GM21619 (cell line): ENCODE data around the gene AP1G2.
"Not testable (repeated sequence)": the region's sequence is repeated elsewhere in the genome, so short reads cannot be mapped to it uniquely, and the experiment has no call there.

Experiments used
- ATAC-seq: cut with Tn5 transposase; IDR thresholded peaks from one replicate; pipeline ENCODE4 v1.9.1; 2021; ENCODE audit not compliant: unreplicated experiment

AP1G2 gene

GRCh38 chr14:23600806-23601205 lies 33.2 kb upstream of the AP1G2 start:
- no peak for ATAC-seq

- ATAC-seq, result no peak
Measured at GRCh38 chr14:23600322-23600707, 32.7 kb upstream of the AP1G2 start.

GRCh38 chr14:23594191-23594590 lies 26.6 kb upstream of the AP1G2 start:
- ATAC-seq, result not testable (repeated sequence)

- no peak for ATAC-seq
Measured at GRCh38 chr14:23590198-23590597, 22.6 kb upstream of the AP1G2 start.

- ATAC-seq, result no peak
Measured at GRCh38 chr14:23589606-23590005, 22.0 kb upstream of the AP1G2 start.

GRCh38 chr14:23588884-23589598 lies 21.4 kb upstream of the AP1G2 start:
- ATAC-seq, result peak; percentile 98

GRCh38 chr14:23584527-23585203 lies 17.1 kb upstream of the AP1G2 start:
- not testable (repeated sequence) for ATAC-seq

- not testable (repeated sequence) for ATAC-seq
Measured at GRCh38 chr14:23583761-23584526, 16.4 kb upstream of the AP1G2 start.

- ATAC-seq, result no peak
Measured at GRCh38 chr14:23582906-23583760, 15.5 kb upstream of the AP1G2 start.

- ATAC-seq, result no peak
Measured at GRCh38 chr14:23580948-23581281, 13.3 kb upstream of the AP1G2 start.

GRCh38 chr14:23580152-23580926 lies 12.7 kb upstream of the AP1G2 start:
- ATAC-seq, result no peak

GRCh38 chr14:23579739-23580138 lies 12.1 kb upstream of the AP1G2 start:
- ATAC-seq, result no peak

- ATAC-seq, result no peak
Measured at GRCh38 chr14:23579311-23579630, 11.7 kb upstream of the AP1G2 start.

GRCh38 chr14:23578560-23579310 lies 11.1 kb upstream of the AP1G2 start, which contains the start of gene JPH4:
Gene JPH4 (minus strand): TSS chr14:23578790. CDS start chr14:23577453, 1,337 bp downstream.
- no peak for ATAC-seq

- ATAC-seq, result no peak
Measured at GRCh38 chr14:23577710-23578392, 10.3 kb upstream of the AP1G2 start.

GRCh38 chr14:23577004-23577681 lies 9.6 kb upstream of the AP1G2 start:
- ATAC-seq, result no peak

GRCh38 chr14:23573384-23574015 lies 5.9 kb upstream of the AP1G2 start:
- ATAC-seq, result no peak

- no peak for ATAC-seq
Measured at GRCh38 chr14:23572836-23573235, 5.2 kb upstream of the AP1G2 start.
